ENCODE data around the gene GNA12. TPM values are rescaled to one million over a fixed set of nuclear protein-coding genes. Genes with fewer than 3 reads are reported as not detected.

GNA12 gene
- total RNA-seq, 3 donors from 2014 or later (not counting 1 experiment from before 2014, with no cell fraction given), result 12.6 to 20.2 (median 19.5) TPM

- H3K27ac Mint-ChIP-seq, result no peak overlapping the region
- WGBS (ENCODE audit: insufficient coverage), result 93% methylated on average over 4 of the region's 4 CpGs
Measured at GRCh38 chr7:2820508-2820934, 23.6 kb downstream of the GNA12 start.

GRCh38 chr7:2819954-2820397 is 24.1 kb downstream of the GNA12 start:
- peaks cover 9% of the 10 kb centered on the region for H3K4me1 ChIP-seq (ENCODE audit: control insufficient read depth, insufficient read depth, low read length)
- Mint-ChIP-seq H3K4me1 (peaks cover 12 to 20% of the 10 kb centered on the region in 2 donors), H3K27ac (no peak overlapping the region), H3K27me3 (ENCODE audit: low read depth in 2 of 2) (no peaks in the 10 kb centered on the region), H3K9me3 (no peaks in the 10 kb centered on the region), H3K4me3 (no peak overlapping the region), H3K36me3 (no peaks in the 10 kb centered on the region)
- H3K27ac ChIP-seq (ENCODE audit: low read length), result no peak overlapping the region
- H3K9me3 ChIP-seq (ENCODE audit: control insufficient read depth, insufficient read depth, low read length), result no peaks in the 10 kb centered on the region
- 97% methylated on average over 16 of the region's 16 CpGs for WGBS (ENCODE audit: insufficient coverage)
- H3K36me3 ChIP-seq (ENCODE audit: control insufficient read depth, insufficient read depth, low read length), result no peaks in the 10 kb centered on the region
- DNase-seq, result no peak
- intact Hi-C loops (cut with micrococcal nuclease), result no loop called here
- TF ChIP-seq CTCF (IDR thresholded peaks at IDR 0.05), result no peak
- H3K27me3 ChIP-seq (ENCODE audit: control insufficient read depth, insufficient read depth, low read length), result no peaks in the 10 kb centered on the region
- H3K4me3 ChIP-seq (ENCODE audit: low read length), result no peak overlapping the region
- no peak for ATAC-seq

More at GRCh38 chr7:2820508-2820934, 23.6 kb downstream of the GNA12 start:
- Histone ChIP-seq H3K36me3 (ENCODE audit: control insufficient read depth, insufficient read depth, low read length) (no peaks in the 10 kb centered on the region), H3K4me1 (ENCODE audit: control insufficient read depth, insufficient read depth, low read length) (peaks cover 14% of the 10 kb centered on the region), H3K4me3 (ENCODE audit: low read length) (no peak overlapping the region), H3K27ac (ENCODE audit: low read length) (no peak overlapping the region), H3K9me3 (ENCODE audit: control insufficient read depth, insufficient read depth, low read length) (no peaks in the 10 kb centered on the region), H3K27me3 (ENCODE audit: control insufficient read depth, insufficient read depth, low read length) (no peaks in the 10 kb centered on the region)
- intact Hi-C loops (cut with micrococcal nuclease), result no loop called here
- no peak for TF ChIP-seq CTCF (IDR thresholded peaks at IDR 0.05)
- no peak overlapping the region for H3K4me3 Mint-ChIP-seq
- DNase-seq (no peak), ATAC-seq (no peak)
- H3K9me3 Mint-ChIP-seq, result no peaks in the 10 kb centered on the region
- H3K27me3 Mint-ChIP-seq (ENCODE audit: low read depth in 2 of 2), result no peaks in the 10 kb centered on the region
- H3K4me1 Mint-ChIP-seq, result peaks cover 17 to 26% of the 10 kb centered on the region in 2 donors
- H3K36me3 Mint-ChIP-seq, result no peaks in the 10 kb centered on the region

- TF ChIP-seq CTCF (IDR thresholded peaks at IDR 0.05), result no peak
- Mint-ChIP-seq H3K4me3 (no peak overlapping the region), H3K27ac (no peak overlapping the region), H3K36me3 (no peaks in the 10 kb centered on the region), H3K9me3 (no peaks in the 10 kb centered on the region), H3K4me1 (peaks cover 6 to 14% of the 10 kb centered on the region in 2 donors), H3K27me3 (ENCODE audit: low read depth in 2 of 2) (no peaks in the 10 kb centered on the region)
- WGBS (ENCODE audit: insufficient coverage), result 92% methylated on average over 14 of the region's 15 CpGs
- Histone ChIP-seq H3K27ac (ENCODE audit: low read length) (no peak overlapping the region), H3K4me1 (ENCODE audit: control insufficient read depth, insufficient read depth, low read length) (peaks cover 2% of the 10 kb centered on the region), H3K9me3 (ENCODE audit: control insufficient read depth, insufficient read depth, low read length) (no peaks in the 10 kb centered on the region), H3K4me3 (ENCODE audit: low read length) (no peak overlapping the region), H3K36me3 (ENCODE audit: control insufficient read depth, insufficient read depth, low read length) (no peaks in the 10 kb centered on the region), H3K27me3 (ENCODE audit: control insufficient read depth, insufficient read depth, low read length) (no peaks in the 10 kb centered on the region)
- intact Hi-C loops (cut with micrococcal nuclease), result no loop called here
- ATAC-seq, result no peak
- no peak for DNase-seq
Measured at GRCh38 chr7:2819161-2819953, 24.8 kb downstream of the GNA12 start.

All from natural killer cell (primary cell).